Thoracic aorta (tissue), 2 donors: ENCODE results near the gene MGAT3. TPM values are rescaled to one million over a fixed set of nuclear protein-coding genes. Genes with fewer than 3 reads are reported as not detected.

Experiments
- ATAC-seq: fragments of 150-250 bp; one replicate; pipeline ENCODE4 v1.8.0; 2017; ENCODE audit warnings: low read depth; ENCODE audit not compliant: insufficient number of reproducible peaks, low FRiP score
- DNase-seq: peaks from one replicate; pipeline ENCODE4 v3.0.0-alpha.2; 2020; ENCODE audit warnings: low spot score
- H3K27ac ChIP-seq, 2 donors: fragments of 200-600 bp; sonication (generic); 1 replicate in 1 of 2; 2 replicates in 1 of 2; pipeline ENCODE4 v1.5.1; 2016; ENCODE audit warnings: mild to moderate bottlenecking in 2 of 2, moderate library complexity in 2 of 2
- H3K27me3 ChIP-seq: fragments of 200-600 bp; sonication (generic); replicated peaks from 2 replicates; pipeline ENCODE4 v1.6.0; 2016; ENCODE audit warnings: mild to moderate bottlenecking; ENCODE audit not compliant: insufficient read depth
- H3K36me3 ChIP-seq: fragments of 200-600 bp; sonication (generic); one replicate; pipeline ENCODE4 v1.5.1; 2016
- H3K4me1 ChIP-seq, 2 donors: fragments of 200-600 bp; sonication (generic); 1 replicate in 1 of 2; 2 replicates in 1 of 2; pipeline versions ENCODE4 v1.5.1 to v1.6.0; 2016; ENCODE audit warnings: low read depth in 2 of 2, mild to moderate bottlenecking in 1 of 2; ENCODE audit not compliant: control insufficient read depth in 1 of 2
- H3K4me3 ChIP-seq: fragments of 200-600 bp; sonication (generic); 2 replicates; pipeline ENCODE4 v1.5.1; 2016; ENCODE audit warnings: mild to moderate bottlenecking
- H3K9me3 ChIP-seq: fragments of 200-600 bp; sonication (generic); 2 replicates; pipeline ENCODE4 v1.5.1; 2016
- CTCF ChIP-seq: fragments of 200-600 bp; sonication (generic); IDR thresholded peaks from one replicate; pipeline ENCODE4 v1.5.1; 2019; ENCODE audit warnings: antibody characterized with exemption
- total RNA-seq, 2 donors: library from RNA; depleted of rRNA; stranded (reverse); fragments of >200 nt; gene quantifications; one replicate each; pipeline versions ENCODE4 v1.1.0 to v1.2.3, GENCODE V29; 2016

MGAT3 gene
- total RNA-seq, 2 donors from 2014 or later = 1.1 to 3.2 TPM

GRCh38 chr22:39498802-39499201 is 42.0 kb downstream of the MGAT3 start:
- no peak overlapping the region for H3K4me3 ChIP-seq
- no peak for TF ChIP-seq CTCF
- H3K9me3 ChIP-seq = no peaks in the 10 kb centered on the region
- no peak for DNase-seq
- H3K4me1 ChIP-seq = peaks cover 17 to 29% of the 10 kb centered on the region in 2 donors
- no peak overlapping the region for H3K27ac ChIP-seq
- no peaks in the 10 kb centered on the region for H3K36me3 ChIP-seq
- ATAC-seq = no peak
- no peaks in the 10 kb centered on the region for H3K27me3 ChIP-seq

- DNase-seq (no peak), ATAC-seq (no peak)
- Histone ChIP-seq H3K27me3 (no peaks in the 10 kb centered on the region), H3K27ac (no peak overlapping the region), H3K9me3 (no peaks in the 10 kb centered on the region), H3K36me3 (peaks cover 10% of the 10 kb centered on the region), H3K4me1 (peaks cover 17 to 33% of the 10 kb centered on the region in 2 donors), H3K4me3 (no peak overlapping the region)
- TF ChIP-seq CTCF = no peak
Measured at GRCh38 chr22:39500101-39500500, 43.3 kb downstream of the MGAT3 start.

GRCh38 chr22:39501644-39502108 is 44.9 kb downstream of the MGAT3 start:
- TF ChIP-seq CTCF = no peak
- peak; percentile 6 for ATAC-seq
- peaks cover 17 to 32% of the 10 kb centered on the region in 2 donors for H3K4me1 ChIP-seq

GRCh38 chr22:39502109-39502788 is 45.4 kb downstream of the MGAT3 start, which contains the start of gene MIEF1:
MIEF1 (plus strand) TSS chr22:39502290; CDS start chr22:39511295, 9,005 bp downstream.
- DNase-seq (peak; percentile 97), ATAC-seq (peak; percentile 89)
- TF ChIP-seq CTCF = no peak
- Histone ChIP-seq H3K27me3 (no peaks in the 10 kb centered on the region), H3K4me3 (peak within 1 kb of the TSS; percentile 75), H3K9me3 (no peaks in the 10 kb centered on the region), H3K4me1 (peaks cover 17 to 30% of the 10 kb centered on the region in 2 donors), H3K36me3 (peaks cover 28% of the 10 kb centered on the region), H3K27ac (peak within 1 kb of the TSS; percentile 72 to 86)

More at GRCh38 chr22:39501644-39502108, 44.9 kb downstream of the MGAT3 start:
- Histone ChIP-seq H3K4me3 (peak overlapping the region; percentile 75), H3K27ac (peak overlapping the region; percentile 72 to 86), H3K36me3 (peaks cover 25% of the 10 kb centered on the region), H3K9me3 (no peaks in the 10 kb centered on the region), H3K27me3 (no peaks in the 10 kb centered on the region)
- DNase-seq = no peak

GRCh38 chr22:39502789-39503409 is 46.1 kb downstream of the MGAT3 start:
- peak overlapping the region; percentile 75 for H3K4me3 ChIP-seq
- H3K36me3 ChIP-seq = peaks cover 34% of the 10 kb centered on the region
- no peak for TF ChIP-seq CTCF
- H3K27ac ChIP-seq = peak overlapping the region; percentile 72 to 86
- no peak for DNase-seq
- no peak for ATAC-seq
- H3K4me1 ChIP-seq = peaks cover 17 to 30% of the 10 kb centered on the region in 2 donors
- H3K27me3 ChIP-seq = no peaks in the 10 kb centered on the region
- no peaks in the 10 kb centered on the region for H3K9me3 ChIP-seq
